GM18519 (cell line): ENCODE measurements around the gene KRT74.

Source experiments
- ATAC-seq: cut with Tn5 transposase; IDR thresholded peaks from one replicate; pipeline ENCODE4 v1.9.1; 2021; ENCODE audit warnings: mild to moderate bottlenecking, moderate library complexity; ENCODE audit not compliant: unreplicated experiment, low FRiP score

The KRT74 gene

DNA sequence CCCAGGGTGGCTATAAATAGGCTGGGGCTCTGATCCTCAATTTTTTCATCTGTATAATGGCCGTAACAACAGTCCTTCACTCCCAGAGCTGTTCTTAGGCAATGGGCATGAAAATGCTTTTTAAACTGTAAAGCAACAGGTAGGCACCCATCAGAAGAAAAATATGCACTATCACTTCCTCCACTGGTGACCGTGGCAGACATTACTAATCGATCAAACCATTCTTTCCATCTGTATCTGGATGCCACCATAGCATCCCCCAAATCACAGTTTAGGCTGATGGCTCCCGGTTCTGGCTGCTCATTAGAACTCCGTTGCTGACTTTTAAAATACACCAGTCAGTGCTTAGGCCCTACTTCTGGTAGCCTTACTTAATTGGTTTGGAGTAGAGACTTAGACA, 31.9 kb downstream of the KRT74 start:
- ATAC-seq, result no peak

DNA sequence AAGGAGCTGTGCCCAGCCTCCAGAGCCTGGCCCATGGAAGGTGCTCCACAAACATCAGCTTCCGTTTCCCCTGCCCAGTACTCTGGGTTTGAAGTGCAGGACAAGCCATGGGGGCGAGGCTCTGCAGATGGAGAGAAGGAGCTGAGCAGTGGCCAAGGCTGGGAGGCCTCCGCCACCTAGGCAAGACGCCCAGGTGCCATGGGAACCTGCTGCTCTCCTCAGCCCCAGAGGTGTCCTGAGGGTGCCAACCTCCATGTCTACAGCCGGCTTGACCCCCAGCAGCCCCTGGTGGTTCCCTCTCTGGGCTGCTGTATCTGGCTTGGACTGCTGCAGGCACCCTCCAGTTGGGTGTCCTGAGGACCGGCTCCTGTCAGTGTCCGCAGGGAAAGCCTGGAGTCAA, 33.1 kb downstream of the KRT74 start:
- ATAC-seq, result no peak

DNA sequence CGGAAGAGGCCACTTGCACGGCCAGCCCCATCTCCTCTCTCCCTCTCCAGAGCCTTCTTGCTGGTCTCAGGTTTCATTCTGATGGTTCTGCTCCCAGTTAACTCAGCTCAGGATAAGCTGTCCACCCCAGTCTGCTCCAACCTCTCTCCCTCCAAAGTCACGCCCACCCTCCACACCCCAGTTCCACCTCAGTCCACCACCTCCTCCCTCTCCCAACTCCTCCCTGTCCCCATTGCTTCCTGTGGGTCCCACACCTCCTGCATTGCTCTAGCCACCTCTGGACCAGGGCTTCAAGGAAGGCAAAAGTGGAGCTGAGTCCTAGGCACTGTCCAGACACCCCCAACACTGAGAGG, 33.8 kb downstream of the KRT74 start:
- ATAC-seq, result no peak

DNA sequence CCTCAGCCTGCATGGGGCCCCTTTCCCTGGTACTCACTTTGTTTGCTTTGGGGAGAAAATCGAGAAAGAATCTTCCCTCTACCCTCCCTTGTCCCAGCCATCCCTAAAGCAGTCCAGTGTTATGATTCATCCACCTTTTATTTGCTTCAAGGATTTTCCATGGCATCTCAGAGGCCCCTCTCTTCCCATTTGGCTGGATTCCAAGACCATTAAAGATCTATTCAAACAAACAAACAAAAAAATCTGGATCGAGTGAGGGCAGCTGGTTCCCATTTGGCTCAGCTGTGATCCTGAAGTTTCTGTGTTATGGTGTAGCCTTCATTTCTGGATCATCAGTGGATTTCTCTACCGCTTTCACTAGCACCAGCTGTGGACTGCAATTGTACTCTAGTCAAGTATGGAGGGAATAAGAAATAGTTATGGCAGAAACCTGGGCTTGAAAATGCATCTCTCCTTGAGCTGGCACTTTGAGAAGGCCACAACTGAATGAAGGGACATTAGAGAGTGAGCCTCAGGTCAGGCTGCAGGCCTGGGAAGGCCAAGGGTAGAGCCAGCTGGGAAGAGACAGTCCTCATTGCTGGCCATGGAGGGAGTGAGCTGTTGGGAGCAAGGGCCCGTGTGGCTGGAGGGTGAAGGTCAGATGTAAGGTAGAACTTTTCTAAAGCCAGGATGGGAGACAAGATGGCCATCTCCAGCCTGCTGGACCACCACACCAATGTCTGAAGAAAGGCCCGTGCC, 34.4 kb downstream of the KRT74 start:
- ATAC-seq, result no peak

DNA sequence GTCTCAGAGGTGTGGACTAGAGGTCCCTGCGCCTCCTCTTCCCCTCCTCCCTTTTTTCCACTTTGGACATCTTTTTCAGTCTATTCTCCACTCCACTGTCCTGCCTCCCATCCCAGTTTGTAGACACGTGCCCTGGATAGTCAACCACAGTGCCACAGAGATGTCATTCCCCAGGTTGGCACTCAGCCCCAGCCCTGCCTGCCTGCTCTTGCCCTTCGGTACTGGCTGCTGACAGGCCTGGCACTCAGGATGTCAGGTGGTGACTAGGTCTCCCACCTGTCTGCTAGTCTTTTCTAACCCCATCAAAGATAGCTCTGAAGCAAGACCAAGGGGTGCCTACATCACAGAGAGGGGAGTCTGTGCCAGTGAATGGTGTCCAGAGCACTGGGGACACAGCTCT, 36.5 kb downstream of the KRT74 start:
- no peak for ATAC-seq

DNA sequence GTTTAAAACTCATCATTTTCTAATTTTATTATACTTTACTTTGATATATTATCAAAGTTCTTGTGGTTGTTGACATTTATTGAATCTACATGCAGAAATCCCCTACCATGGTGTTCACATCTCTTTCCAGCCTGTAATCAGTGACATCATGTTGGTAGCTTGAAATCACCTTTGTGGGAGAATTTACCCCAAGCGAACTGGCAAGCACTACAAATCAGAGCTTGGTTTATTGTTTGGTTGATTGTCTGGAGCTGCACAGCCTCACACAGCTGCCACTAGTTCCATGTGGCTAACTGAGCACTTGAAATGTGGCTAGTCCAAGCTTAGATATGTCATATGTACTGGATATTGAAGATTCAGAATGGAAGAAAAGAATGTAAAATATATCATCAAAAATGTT, 38.1 kb downstream of the KRT74 start:
- no peak for ATAC-seq

DNA sequence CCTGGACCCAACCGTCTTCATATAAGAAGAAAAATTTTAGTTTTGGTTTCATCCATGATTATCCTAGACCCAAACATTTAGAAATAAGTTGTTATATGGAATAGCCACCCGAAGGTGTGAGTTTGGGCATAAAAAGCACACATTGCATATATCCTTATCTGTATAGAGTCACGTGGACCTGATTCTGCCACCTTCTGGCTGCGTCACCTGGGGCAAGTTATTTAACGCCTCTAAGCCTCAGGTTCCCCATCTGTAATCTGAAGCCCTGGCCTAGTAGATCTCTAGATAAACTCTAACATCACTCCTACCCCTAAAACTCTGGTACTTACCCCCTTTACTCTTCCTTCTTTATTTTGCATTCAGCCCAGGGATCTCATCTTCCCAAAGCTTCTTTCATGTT, 39.2 kb downstream of the KRT74 start:
- no peak for ATAC-seq

DNA sequence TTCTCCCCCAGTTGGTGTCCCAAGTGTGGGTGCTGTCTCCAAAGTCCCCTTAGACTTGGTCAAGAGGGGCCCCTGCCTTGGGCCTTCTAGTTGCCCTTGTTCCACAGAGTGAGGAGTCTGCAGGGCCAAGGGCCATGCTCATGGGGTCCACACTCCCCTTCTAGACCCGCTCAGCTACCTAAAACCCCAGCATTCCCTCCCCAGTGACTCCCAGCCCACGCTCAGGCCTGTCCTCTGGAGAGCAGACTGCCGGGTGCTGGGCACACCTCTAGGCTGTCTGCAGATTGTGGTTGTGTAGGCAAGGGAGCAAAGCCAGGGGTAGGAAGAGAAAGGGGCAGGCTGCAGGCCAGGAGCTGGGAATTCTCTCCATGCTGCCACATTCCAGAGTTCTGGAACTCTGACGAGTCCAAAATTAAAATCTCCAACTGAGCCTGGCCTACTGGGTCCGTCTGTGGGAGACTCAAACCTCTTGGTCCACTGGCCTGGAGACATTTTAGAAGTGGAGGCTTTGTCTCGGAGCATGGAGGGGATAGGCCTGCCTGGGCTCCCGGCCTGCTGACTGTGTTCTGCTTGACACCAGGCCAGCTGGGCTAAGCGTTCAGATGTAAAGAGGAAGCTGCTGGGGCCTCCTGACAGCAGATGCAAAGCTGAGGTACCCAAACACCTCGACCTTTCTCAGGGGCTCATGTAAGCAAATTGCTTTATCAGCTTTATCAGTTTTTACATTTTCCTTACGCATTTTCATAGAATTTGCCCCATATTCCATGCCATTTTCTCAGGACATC, 39.8 kb downstream of the KRT74 start:
- no peak for ATAC-seq

DNA sequence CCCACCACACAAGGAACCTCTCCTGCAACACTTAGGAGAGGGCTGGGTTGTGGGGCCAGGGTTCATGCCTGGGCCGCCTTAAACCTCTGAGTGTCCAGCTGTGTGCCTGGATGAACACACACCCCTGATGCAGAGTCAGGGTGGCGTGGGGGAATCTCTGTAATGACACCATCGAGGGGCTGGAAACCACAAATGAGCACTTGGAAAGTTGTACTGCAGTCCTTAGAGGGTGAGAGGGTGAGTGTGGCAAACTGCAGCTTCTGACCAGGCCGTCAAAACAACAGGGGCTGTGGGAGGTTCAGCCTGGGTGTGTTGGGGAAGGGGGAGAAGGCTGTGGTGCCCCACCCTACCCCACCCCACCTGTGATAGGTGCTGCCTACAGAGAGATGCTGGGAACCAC, 41.0 kb downstream of the KRT74 start:
- ATAC-seq, result no peak

DNA sequence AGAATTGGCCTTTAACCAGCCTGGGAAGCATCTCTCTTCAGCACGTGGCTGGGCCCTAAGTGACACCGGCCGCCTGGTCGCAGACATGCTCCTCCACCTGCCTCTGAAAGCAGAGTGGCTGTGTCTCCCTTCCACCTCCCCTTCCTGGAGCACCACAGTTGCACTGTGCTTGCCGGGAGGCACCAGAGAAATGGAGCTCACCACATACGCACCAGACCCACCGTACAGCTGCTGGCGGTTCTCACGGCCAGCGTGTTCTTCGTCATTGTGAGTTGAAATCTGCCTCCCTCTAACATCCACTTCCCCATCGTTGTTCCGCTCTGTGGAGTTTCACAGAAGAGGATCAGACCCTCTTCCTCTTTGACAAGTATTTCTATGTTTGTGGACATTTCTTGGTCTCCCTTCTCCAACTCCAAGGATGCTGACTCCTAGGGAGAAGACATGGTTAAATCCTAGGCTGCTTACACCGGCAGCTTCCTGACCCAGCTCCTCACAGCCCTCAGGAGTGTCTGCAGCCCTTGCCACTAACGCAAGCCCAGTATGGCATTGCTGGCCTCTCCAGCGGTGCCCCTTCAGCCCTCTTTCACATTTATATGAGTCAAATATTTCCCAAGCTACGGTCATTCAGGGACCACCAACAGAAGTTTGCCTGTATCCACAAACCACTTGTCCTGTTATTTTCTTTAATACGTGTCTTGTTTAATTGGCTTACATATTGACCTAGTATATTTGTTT, 41.9 kb downstream of the KRT74 start:
- no peak for ATAC-seq

DNA sequence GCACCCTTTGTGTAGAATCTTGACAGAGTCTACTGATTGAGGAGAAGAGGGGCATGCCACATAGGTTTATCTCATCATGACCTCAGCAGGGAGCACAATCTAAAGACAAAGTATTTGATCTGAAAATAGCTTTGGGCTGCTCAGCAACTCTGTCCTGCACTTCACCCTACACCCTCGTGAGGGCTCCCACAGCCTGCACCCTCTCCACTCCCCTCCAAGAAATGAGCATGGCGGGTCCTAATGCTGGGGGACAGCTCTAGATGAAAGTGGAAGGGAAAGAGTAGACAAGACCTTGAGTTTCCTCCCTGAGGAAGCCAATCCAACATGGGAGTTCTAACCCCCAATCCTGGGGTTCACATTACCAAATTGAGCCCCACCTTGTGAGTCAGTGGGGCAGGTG, 42.7 kb downstream of the KRT74 start:
- ATAC-seq, result no peak

DNA sequence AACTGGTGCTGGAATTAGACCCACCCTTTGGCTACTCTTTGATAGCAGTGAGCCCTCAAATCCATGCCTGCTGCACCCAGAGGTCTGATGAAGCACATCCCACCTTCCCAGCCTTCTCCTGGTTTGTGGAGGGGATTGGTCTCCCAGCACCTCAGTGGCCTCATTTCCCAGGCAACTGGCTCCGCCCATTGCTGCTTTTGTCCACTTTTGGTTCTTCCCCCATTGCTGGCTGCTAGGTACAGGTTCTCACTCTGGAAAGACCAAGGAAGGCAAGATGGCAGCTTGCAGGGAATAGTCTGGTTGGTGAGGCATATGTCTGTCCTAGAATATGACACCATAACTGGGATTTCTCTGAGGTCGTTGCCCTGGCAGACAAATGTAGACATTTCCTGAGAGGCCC, 43.3 kb downstream of the KRT74 start:
- no peak for ATAC-seq

DNA sequence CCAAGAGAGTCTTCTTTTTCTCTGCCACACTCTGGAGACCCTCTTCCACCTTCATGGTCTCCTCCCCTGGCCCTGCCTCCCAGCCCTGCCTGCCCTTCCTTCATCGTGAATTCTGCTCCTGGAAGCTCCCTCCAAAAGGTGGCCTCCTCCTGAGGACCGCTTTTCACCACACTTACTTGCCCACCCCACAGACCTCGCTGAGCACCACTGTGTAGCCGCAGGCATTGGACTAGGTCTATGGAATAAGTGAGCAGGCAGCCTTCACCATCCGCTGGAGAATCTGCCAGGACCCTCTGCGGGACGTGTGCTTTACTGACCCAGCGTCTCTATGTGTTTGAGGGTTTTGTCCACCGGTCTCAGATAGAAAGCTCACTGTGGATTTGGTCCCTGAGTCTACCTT, 43.8 kb downstream of the KRT74 start:
- ATAC-seq, result no peak

DNA sequence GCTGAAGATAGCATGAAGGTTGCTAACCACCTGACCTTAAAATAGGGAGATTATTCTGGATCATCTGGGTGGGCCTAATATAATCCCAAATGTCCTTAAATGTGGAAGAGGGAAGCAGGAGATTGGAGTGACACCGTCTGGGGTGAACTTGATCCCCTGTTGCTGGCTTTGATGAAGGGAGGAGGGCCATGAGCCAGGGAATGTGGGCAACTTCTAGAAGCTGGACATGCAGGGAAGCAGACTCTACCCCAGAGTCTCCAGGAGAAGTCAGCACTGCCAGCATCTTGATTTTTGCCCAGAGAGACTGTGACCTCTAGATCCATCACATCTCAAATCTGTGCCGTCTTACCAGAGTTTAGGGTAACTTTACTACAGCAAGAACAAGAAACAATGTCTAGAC, 44.2 kb downstream of the KRT74 start:
- ATAC-seq, result no peak

DNA sequence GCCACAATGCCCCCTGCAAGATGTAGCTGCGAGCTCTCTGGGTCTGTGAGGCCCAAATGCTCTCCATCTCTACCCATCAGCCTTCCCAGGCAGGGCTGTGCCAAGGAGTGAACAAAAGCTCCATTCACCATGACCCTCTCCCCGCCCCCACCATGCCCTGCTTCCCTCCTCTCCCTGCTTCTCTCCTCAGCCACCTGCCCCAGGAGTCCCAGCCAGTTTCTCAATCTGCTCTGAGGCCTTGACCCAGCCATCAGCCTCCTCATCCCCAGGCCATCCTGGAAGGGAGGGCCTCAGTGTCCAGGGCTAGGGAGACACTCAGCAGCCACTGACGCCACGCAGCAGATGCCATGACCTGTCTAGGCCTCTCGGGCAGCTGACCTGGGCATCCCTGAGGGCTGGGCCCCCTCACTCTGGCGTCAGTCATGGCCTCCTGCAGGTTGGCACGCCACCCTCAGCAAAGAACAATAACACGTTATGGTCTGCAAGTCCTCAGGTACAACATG, 45.0 kb downstream of the KRT74 start:
- ATAC-seq, result no peak

DNA sequence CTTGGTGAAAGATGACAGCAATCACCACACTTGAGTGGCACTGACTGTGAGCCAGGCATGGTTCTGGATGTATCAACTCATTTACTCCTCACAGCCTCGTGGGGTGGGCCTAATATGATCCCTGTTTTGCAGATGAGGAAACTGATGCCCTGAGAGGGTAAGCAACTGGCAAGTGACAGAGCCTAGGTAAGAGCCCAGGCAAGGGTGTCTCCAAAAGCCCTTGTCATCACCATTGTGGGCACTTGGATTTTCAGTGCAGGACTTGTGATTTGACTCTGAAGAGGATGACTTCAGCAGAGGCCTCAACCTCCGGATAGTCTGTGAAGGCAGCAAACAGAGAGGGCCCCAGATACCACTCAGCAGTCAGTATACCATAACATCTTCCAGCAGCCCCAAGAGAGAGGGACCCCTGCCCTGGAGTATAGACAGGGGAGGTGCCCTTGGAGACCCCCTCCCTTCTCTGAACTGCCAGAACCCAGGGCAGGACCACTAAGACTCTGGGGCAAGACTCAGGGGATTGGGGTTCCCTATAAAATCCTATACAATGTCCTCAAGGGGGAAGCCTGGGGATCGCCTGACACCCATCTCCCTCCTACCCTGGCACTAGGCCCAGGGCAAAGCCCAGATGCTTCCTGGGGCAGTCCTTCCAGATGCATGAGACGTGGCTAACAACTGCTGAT, 46.4 kb downstream of the KRT74 start:
- no peak for ATAC-seq

DNA sequence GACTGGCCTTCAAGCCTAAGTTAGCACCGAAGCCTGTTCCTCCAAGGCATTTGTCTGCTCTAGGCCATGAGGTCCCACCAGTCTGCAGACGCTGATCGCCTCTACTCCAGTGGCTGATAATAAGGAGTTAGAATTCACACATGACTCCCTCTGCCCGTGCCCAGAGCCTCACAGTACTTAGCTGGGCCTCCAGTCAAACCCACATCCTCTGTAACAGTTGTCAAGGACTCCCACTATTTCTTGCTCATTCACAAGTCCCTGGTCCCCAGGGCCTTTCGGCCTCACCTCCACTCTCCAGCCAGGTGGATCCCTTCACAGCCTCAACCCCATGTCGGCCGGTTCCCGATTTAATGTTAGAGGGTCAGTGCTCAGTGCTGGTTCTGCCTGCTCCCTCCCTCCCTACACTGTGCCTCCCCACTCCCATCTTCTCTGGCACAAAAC, 47.1 kb downstream of the KRT74 start:
- ATAC-seq, result no peak

DNA sequence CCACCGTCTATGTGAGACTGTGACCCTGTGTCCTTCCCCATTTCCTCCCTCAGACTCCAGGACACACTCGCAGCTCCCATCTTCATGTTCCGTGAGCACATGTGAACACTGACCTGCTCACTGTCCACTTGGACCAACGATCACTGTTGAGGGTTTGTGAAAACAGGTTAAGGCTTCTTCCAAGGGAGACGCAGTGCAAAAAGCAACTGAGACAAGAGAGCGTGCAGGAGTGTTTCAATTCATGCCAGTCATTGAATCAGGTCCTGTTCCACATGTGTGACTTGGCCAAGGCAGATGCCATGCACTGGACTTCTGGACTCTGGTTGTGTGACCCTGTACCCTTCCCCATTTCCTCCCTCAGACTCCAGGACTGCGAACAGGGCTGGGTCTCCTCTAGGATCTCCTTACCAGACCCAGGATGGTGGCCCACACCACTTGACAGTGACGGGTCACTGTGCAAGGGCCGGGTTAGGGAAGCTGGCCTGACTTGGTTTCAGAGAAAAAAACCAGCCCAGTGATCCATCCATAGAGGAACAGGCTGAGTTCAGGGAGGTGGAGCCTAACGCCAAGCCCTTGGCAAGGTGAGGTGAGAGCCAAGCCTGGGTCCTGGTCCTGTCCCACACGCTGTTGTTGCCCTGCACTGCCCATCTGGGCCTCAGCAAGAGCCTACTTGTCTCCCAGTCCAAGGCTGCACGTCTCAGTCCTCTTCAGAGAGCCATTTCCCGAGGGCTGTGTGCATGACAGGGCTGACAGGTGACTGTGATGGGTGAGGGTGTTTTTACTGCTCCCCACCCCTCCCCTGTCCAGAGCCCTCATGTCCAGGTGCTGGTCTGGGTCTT, 47.8 kb downstream of the KRT74 start:
- ATAC-seq, result no peak

DNA sequence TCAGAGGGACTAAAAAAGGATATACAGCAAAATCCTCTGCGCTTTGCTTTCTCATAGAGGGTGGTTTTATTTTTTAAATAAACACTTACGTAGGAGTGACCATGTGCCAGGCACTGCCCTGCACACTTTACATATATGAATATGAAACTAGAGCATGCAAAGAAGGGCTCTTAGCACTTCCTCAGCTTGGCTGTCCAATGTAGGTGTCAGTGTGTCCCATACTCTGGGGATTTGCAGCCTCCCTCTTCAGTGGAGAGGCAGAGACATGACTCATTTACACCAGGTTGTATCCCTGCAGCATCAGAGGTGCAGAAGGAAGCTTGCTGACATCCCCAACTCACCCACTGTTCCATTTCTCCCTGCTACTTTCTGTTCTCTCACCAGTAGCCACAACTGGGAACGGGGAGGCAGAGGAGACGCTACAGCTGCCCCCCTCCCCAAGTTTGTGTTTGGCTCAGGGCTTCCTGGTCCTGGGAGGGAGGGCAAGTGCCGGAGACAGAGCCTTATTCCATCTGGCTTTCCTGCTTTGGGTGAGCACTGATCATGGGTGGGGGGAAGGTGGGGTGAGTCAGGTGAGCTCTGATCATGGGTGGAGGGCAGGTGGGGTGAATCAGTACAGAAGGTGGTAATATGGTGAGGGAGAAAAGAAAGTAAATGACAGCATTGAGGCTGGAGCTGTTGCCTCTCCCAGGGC, 48.6 kb downstream of the KRT74 start:
- no peak for ATAC-seq
